Body of pancreas (tissue), 4 donors: Measurements from ENCODE around the gene CERK. TPM values are rescaled to one million over a fixed set of nuclear protein-coding genes. Genes with fewer than 3 reads are reported as not detected.

Experiments
- ATAC-seq: fragments of 150-250 bp; one replicate; pipeline ENCODE4 v1.9.1; 2016
- DNase-seq, 4 donors: peaks; one replicate each; pipeline ENCODE4 v3.0.0-alpha.2; 2019
- H3K27ac ChIP-seq, 4 donors: fragments of 200-600 bp; sonication (generic); 1 replicate in 3 of 4; 2 replicates in 1 of 4; pipeline versions ENCODE4 v1.5.1 to v1.6.1; 2016 to 2019; ENCODE audit warnings: mild to moderate bottlenecking in 1 of 4, mixed read lengths in 1 of 4, moderate library complexity in 1 of 4
- H3K27me3 ChIP-seq, 2 donors: fragments of 200-600 bp; sonication (generic); one replicate each; pipeline ENCODE4 v1.6.0; 2016; ENCODE audit warnings: mild to moderate bottlenecking in 1 of 2
- H3K36me3 ChIP-seq, 2 donors: fragments of 200-600 bp; sonication (generic); replicated peaks in 1 of 2; 2 replicates each; pipeline ENCODE4 v1.5.1; 2016; ENCODE audit warnings: low read depth in 2 of 2; ENCODE audit not compliant: insufficient read depth in 1 of 2
- H3K4me1 ChIP-seq: fragments of 200-600 bp; sonication (generic); one replicate; pipeline ENCODE4 v1.6.0; 2016
- H3K4me3 ChIP-seq, 2 donors: fragments of 200-600 bp; sonication (generic); 1 replicate in 1 of 2; 2 replicates in 1 of 2; pipeline ENCODE4 v1.5.1; 2016 to 2019
- H3K9me3 ChIP-seq, 3 donors: fragments of 200-600 bp; sonication (generic); 1 replicate in 2 of 3; 2 replicates in 1 of 3; pipeline ENCODE4 v1.5.1; 2016
- POLR2A ChIP-seq, 3 donors: fragments of 450-650 bp; IDR thresholded peaks; one replicate each; pipeline ENCODE4 v1.6.1; 2016; ENCODE audit warnings: antibody characterized with exemption in 3 of 3, mild to moderate bottlenecking in 2 of 3
- WGBS, 2 donors: methylation state at CpG; one replicate each; pipeline ENCODE4 v1.1.5; 2017; 5-methylcytosine and 5-hydroxymethylcytosine counted together
- intact Hi-C: fragments of 100-400 bp; cut with DNase I; formaldehyde crosslinking; loops from one replicate; pipeline ENCODE4 v1.15.1; 2023
- total RNA-seq, 2 donors: library from RNA; depleted of rRNA; stranded (reverse); fragments of >200 nt; gene quantifications; one replicate each; pipeline ENCODE4 v1.1.0, GENCODE V29; 2016
- TF ChIP-seq, protein P1 (sequence below), 7 experiments: fragments of 450-650 bp in 4 of 7; fragments of 200-600 bp in 3 of 7; sonication (generic) in 3 of 7; IDR thresholded peaks; one replicate each; pipeline ENCODE4 v1.5.1; 2016 to 2019; ENCODE audit warnings: antibody characterized with exemption in 7 of 7

The CERK gene
- total RNA-seq, 2 donors from 2014 or later, result 33.6 to 46.4 TPM

GRCh38 chr22:46732041-46732379 is 6.0 kb downstream of the CERK start:
- no peaks in the 10 kb centered on the region for H3K9me3 ChIP-seq
- H3K4me1 ChIP-seq, result peaks cover 90% of the 10 kb centered on the region
- no peak for DNase-seq
- H3K4me3 ChIP-seq, result no peak overlapping the region
- intact Hi-C loops, result no loop called here
- peak overlapping the region; percentile 61 to 94 (median 84) for H3K27ac ChIP-seq
- no peaks in the 10 kb centered on the region for H3K36me3 ChIP-seq
- 65 to 69% methylated on average over 14 of the region's 14 CpGs for WGBS, 2 donors
- no peak for ATAC-seq
- TF ChIP-seq, protein P1, sequence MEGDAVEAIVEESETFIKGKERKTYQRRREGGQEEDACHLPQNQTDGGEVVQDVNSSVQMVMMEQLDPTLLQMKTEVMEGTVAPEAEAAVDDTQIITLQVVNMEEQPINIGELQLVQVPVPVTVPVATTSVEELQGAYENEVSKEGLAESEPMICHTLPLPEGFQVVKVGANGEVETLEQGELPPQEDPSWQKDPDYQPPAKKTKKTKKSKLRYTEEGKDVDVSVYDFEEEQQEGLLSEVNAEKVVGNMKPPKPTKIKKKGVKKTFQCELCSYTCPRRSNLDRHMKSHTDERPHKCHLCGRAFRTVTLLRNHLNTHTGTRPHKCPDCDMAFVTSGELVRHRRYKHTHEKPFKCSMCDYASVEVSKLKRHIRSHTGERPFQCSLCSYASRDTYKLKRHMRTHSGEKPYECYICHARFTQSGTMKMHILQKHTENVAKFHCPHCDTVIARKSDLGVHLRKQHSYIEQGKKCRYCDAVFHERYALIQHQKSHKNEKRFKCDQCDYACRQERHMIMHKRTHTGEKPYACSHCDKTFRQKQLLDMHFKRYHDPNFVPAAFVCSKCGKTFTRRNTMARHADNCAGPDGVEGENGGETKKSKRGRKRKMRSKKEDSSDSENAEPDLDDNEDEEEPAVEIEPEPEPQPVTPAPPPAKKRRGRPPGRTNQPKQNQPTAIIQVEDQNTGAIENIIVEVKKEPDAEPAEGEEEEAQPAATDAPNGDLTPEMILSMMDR (IDR thresholded peaks at IDR 0.05), result no peak
- no peak for TF ChIP-seq POLR2A (IDR thresholded peaks at IDR 0.05)
- H3K27me3 ChIP-seq, result no peaks in the 10 kb centered on the region

DNA sequence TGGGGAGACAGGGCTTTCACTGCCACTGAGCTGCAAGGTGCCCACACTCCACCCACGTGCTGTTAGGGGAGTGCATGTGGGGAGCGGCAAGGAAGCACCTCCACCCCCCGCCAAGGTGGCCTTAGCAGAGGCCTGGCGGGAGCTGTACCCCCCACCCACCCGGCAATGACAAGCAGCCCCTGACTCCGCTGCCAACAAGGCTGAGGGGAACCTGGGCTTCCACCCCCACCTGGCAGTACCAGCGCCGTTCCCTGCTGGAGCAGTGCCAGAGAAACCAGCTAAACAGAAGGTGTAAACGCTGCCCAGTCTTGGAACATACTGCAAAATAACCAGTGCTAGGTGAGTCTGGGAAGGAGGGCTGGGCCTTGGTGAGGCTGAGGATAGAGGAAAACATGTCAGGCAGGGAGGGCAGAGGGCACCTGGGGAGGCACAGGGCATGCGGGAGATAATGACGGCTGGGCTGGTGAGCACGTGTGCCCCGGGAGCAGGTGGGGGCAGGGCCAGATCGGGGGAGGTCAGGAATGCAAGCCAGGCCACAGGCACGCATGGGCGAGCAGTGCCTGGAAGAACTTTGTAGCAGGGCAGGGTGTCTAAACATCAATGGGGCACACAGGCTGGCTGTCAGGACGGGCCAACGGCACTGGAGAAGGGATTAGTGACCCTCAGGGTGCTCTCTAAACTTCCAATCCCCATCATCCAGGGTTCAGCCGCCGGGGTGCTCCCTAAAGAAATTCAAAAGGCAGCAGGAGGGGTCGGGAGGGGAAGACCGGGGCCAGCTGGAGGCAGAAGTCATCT is 6.6 kb downstream of the CERK start:
- no peaks in the 10 kb centered on the region for H3K36me3 ChIP-seq
- no peaks in the 10 kb centered on the region for H3K9me3 ChIP-seq
- H3K27me3 ChIP-seq, result no peaks in the 10 kb centered on the region
- no peak overlapping the region for H3K4me3 ChIP-seq
- WGBS, 2 donors, result 13 to 24% methylated on average over 16 to 22 of the region's 22 CpGs
- H3K27ac ChIP-seq, result peak overlapping the region; percentile 61 to 94 (median 84)
- DNase-seq, result peak; percentile 80 to 93 (median 90)
- H3K4me1 ChIP-seq, result peaks cover 90% of the 10 kb centered on the region
- peak in 1 of 3 donors; percentile 27 for TF ChIP-seq POLR2A (IDR thresholded peaks at IDR 0.05)
- TF ChIP-seq, protein P1 (IDR thresholded peaks at IDR 0.05), result no peak
- ATAC-seq, result peak; percentile 72
- intact Hi-C loops, result no loop called here

GRCh38 chr22:46730568-46731245 is 7.3 kb downstream of the CERK start:
- peaks cover 90% of the 10 kb centered on the region for H3K4me1 ChIP-seq
- no peaks in the 10 kb centered on the region for H3K36me3 ChIP-seq
- H3K27ac ChIP-seq, result peak overlapping the region; percentile 61 to 94 (median 84)
- no peak overlapping the region for H3K4me3 ChIP-seq
- TF ChIP-seq POLR2A (IDR thresholded peaks at IDR 0.05), result peak in 1 of 3 donors; percentile 6
- TF ChIP-seq, protein P1 (IDR thresholded peaks at IDR 0.05), result no peak
- intact Hi-C loops, result no loop called here
- no peak for DNase-seq
- no peaks in the 10 kb centered on the region for H3K9me3 ChIP-seq
- ATAC-seq, result no peak
- H3K27me3 ChIP-seq, result no peaks in the 10 kb centered on the region
- 38 to 41% methylated on average over 6 to 9 of the region's 9 CpGs for WGBS, 2 donors

DNA sequence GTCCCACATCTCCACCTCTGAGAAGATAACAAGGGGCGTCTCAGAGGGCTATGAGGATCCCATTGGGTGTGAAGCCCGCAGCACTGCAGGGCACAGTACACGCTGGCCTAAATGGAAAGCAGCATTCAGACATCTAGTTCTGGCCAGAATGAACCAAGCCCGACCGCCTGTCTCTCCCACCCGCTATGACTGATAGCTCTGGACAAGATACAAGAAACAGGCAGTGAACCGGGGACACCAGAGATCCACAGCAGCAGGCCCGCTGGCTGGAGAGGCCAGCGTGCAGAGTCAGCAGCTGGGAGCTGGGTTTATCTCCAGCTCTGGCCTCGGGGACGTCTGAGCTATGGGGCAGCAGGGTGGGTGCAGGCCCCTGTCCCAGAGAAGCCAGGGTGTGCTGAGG is 9.6 kb downstream of the CERK start:
- H3K4me1 ChIP-seq, result peaks cover 75% of the 10 kb centered on the region
- H3K27me3 ChIP-seq, result no peaks in the 10 kb centered on the region
- H3K9me3 ChIP-seq, result no peaks in the 10 kb centered on the region
- DNase-seq, result no peak
- no peak overlapping the region for H3K4me3 ChIP-seq
- intact Hi-C loops, result no loop called here
- WGBS, 2 donors, result 73 to 79% methylated on average over 5 to 11 of the region's 11 CpGs
- ATAC-seq, result no peak
- TF ChIP-seq, protein P1 (IDR thresholded peaks at IDR 0.05), result no peak
- TF ChIP-seq POLR2A (IDR thresholded peaks at IDR 0.05), result no peak
- H3K36me3 ChIP-seq, result no peaks in the 10 kb centered on the region
- H3K27ac ChIP-seq, result peak overlapping the region in 3 of 4 donors; percentile 18 to 94 (median 50)
